Muscle of back (tissue), 11 donors: Measurements from ENCODE around the gene ARHGAP29. TPM values are rescaled to one million over a fixed set of nuclear protein-coding genes. Genes with fewer than 3 reads are reported as not detected.

Experiments used
- DNase-seq, 3 donors: peaks; one replicate each; pipeline versions ENCODE4 v3.0.0 to v3.0.0-alpha.2; 2013
- polyA plus RNA-seq, 10 donors: library from polyadenylated mRNA; unstranded; fragments of 120-200 nt; gene quantifications; one replicate each; pipeline ENCODE4 v1.2.1, GENCODE V29; 2013; ENCODE audit not compliant: insufficient read length in 10 of 10

Gene ARHGAP29
- polyA plus RNA-seq, 10 donors, result 27.5 to 55.3 (median 42.7) TPM

DNA sequence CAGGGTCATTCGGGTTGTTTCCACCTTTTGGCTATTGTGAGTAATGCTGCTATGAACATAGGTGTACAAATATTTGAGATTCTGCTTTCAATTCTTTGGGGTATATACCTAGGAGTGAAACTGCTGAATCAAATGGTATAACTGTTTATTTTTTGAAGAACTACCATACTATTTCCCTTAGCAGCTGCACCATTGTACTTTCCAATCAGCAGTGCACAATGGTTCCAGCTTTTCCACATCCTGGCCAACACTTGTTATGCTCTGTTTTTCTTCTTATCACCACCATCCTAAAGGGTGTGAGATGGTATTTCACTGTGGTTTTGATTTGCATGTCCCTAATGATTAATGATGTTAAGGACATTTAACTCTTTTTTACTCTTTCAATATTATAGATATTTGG is 112.8 kb downstream of the ARHGAP29 start:
- DNase-seq, result no peak

DNA sequence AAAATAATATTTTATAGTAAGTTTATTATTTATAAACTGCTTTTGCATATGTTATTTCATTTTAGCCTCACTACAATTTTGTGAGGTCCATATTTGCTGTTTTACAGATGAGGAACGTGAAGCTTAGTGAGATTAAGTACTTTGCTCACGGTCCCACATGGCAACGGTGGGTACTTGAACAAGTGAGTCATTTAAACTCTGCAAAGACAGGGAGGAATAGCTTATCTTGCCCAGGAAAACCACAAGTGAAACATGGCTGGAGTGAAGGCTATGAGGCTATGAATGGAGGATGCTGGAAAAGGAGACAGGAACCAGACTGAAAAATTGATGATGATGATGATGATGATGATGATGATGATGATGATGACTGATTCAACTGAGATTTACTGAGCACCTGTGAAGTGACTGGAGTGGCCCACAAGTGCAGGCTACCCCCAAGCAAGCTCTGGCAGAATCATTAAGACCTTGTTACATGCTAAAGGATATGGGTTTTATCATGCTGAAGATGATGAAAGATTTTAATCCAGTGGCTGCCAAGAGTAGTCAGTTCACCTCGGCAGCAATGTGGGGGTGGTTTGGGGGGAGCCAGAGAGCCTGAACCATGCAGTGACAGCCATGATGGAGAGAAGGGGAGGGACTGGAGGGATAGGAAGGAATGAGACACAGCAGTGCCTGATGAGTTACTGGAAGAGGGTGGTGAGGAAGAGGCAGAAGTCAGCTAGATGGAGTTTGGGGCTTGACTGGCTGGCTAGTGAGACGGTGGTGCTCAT is 115.0 kb downstream of the ARHGAP29 start:
- no peak for DNase-seq

Other genes with a start within 250 kb of the ARHGAP29 start
- 1 to 10 TPM in 2 of 10 donors, under 1 TPM in 8; 0.32 to 1.6 (median 0.92) TPM for gene ABCA4, start 116.4 kb downstream of the ARHGAP29 start, polyA plus RNA-seq
- gene ABCD3, start 180.8 kb upstream of the ARHGAP29 start, polyA plus RNA-seq, result 10 to 100 TPM; 19.3 to 31.0 (median 29.0) TPM